Glutamatergic neuron (in vitro differentiated cells): ENCODE results near the gene UNC13B. TPM values are rescaled to one million over a fixed set of nuclear protein-coding genes. Genes with fewer than 3 reads are reported as not detected.

Experiments used
- DNase-seq: peaks from one replicate; pipeline ENCODE4 v3.0.0; 2022
- H3K27ac Mint-ChIP-seq: one replicate; pipeline ENCODE4 v1.8.0; 2020; ENCODE audit warnings: mild to moderate bottlenecking, mixed read lengths, inconsistent platforms; ENCODE audit not compliant: unreplicated experiment
- H3K27me3 Mint-ChIP-seq: one replicate; pipeline ENCODE4 v1.8.0; 2020; ENCODE audit warnings: mild to moderate bottlenecking, moderate library complexity, mixed read lengths, inconsistent platforms; ENCODE audit not compliant: unreplicated experiment
- H3K36me3 Mint-ChIP-seq: one replicate; pipeline ENCODE4 v1.8.0; 2020; ENCODE audit warnings: mild to moderate bottlenecking, mixed read lengths, inconsistent platforms; ENCODE audit not compliant: unreplicated experiment
- H3K4me1 Mint-ChIP-seq: one replicate; pipeline ENCODE4 v1.8.0; 2020; ENCODE audit warnings: mild to moderate bottlenecking, low read depth, mixed read lengths, inconsistent platforms; ENCODE audit not compliant: unreplicated experiment
- H3K4me3 Mint-ChIP-seq: one replicate; pipeline ENCODE4 v1.8.0; 2020; ENCODE audit warnings: mild to moderate bottlenecking, mixed read lengths, inconsistent platforms; ENCODE audit not compliant: unreplicated experiment
- H3K9me3 Mint-ChIP-seq: one replicate; pipeline ENCODE4 v1.8.0; 2020; ENCODE audit warnings: mild to moderate bottlenecking, moderate library complexity, mixed read lengths, inconsistent platforms; ENCODE audit not compliant: unreplicated experiment
- total RNA-seq: library from RNA; stranded (reverse); fragmentation: NEBNext Ultra II Directional; extraction: Animal tissue kit (Norgen Biotek cat#: 25700); gene quantifications from one replicate; pipeline ENCODE4 v1.2.1, GENCODE V29; 2021; ENCODE audit not compliant: unreplicated experiment
- TF ChIP-seq, protein P1 (sequence below): fragments of 200-600 bp; sonication (generic); IDR thresholded peaks from one replicate; pipeline ENCODE4 v1.5.0; 2021; ENCODE audit not compliant: partially characterized antibody, unreplicated experiment

Gene UNC13B
- total RNA-seq, 1 donor from 2014 or later, result 90.7 TPM

- H3K4me3 Mint-ChIP-seq, result no peak overlapping the region
- peaks cover 9% of the 10 kb centered on the region for H3K27me3 Mint-ChIP-seq
- no peak overlapping the region for H3K27ac Mint-ChIP-seq
- no peaks in the 10 kb centered on the region for H3K4me1 Mint-ChIP-seq
- DNase-seq, result no peak
- peaks cover 2% of the 10 kb centered on the region for H3K9me3 Mint-ChIP-seq
- TF ChIP-seq, protein P1, sequence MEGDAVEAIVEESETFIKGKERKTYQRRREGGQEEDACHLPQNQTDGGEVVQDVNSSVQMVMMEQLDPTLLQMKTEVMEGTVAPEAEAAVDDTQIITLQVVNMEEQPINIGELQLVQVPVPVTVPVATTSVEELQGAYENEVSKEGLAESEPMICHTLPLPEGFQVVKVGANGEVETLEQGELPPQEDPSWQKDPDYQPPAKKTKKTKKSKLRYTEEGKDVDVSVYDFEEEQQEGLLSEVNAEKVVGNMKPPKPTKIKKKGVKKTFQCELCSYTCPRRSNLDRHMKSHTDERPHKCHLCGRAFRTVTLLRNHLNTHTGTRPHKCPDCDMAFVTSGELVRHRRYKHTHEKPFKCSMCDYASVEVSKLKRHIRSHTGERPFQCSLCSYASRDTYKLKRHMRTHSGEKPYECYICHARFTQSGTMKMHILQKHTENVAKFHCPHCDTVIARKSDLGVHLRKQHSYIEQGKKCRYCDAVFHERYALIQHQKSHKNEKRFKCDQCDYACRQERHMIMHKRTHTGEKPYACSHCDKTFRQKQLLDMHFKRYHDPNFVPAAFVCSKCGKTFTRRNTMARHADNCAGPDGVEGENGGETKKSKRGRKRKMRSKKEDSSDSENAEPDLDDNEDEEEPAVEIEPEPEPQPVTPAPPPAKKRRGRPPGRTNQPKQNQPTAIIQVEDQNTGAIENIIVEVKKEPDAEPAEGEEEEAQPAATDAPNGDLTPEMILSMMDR, result no peak
- peaks cover 26% of the 10 kb centered on the region for H3K36me3 Mint-ChIP-seq
These were observed 233.4 kb downstream of the UNC13B start for GRCh38 chr9:35395076-35395705.

- peaks cover 9% of the 10 kb centered on the region for H3K27me3 Mint-ChIP-seq
- peaks cover 28% of the 10 kb centered on the region for H3K36me3 Mint-ChIP-seq
- no peak overlapping the region for H3K27ac Mint-ChIP-seq
- no peak for DNase-seq
- no peak overlapping the region for H3K4me3 Mint-ChIP-seq
- TF ChIP-seq, protein P1, result no peak
- no peaks in the 10 kb centered on the region for H3K9me3 Mint-ChIP-seq
- peaks cover 4% of the 10 kb centered on the region for H3K4me1 Mint-ChIP-seq
These were observed 233.9 kb downstream of the UNC13B start for GRCh38 chr9:35395706-35396101.

DNA sequence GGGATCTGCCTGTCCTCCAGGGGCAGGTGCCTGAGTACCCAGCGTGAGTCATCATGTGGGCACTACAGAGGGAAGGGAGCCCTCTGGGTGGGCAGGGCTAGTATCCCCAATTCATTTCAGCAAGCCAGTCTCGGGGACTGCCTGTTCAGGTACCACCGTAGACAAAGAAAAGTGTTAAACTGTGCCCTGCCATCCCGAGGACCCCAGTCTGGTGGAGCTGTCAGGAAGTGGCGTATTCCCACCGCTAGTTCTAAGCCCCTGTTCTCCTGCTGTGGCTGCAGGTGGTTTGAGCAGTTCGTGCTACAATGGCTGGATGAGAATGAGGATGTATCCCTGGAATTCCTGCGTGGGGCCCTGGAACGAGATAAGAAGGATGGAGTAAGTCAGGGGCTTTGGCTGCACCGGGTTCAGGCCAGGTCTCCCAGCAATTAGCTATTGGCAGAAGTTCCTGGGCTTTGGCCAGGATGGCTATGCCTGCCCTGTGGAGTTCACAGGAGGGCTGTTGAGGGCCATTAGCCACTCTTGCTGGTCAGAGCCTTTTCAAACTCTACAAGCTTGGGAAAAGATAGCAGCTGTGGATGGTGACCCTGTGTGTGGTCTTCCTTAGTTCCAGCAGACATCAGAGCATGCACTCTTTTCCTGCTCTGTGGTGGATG is 234.9 kb downstream of the UNC13B start:
- H3K9me3 Mint-ChIP-seq, result no peaks in the 10 kb centered on the region
- peaks cover 9% of the 10 kb centered on the region for H3K27me3 Mint-ChIP-seq
- TF ChIP-seq, protein P1, result no peak
- H3K36me3 Mint-ChIP-seq, result peaks cover 28% of the 10 kb centered on the region
- H3K27ac Mint-ChIP-seq, result no peak overlapping the region
- no peak for DNase-seq
- no peak overlapping the region for H3K4me3 Mint-ChIP-seq
- peaks cover 5% of the 10 kb centered on the region for H3K4me1 Mint-ChIP-seq

GRCh38 chr9:35397216-35397698 is 235.4 kb downstream of the UNC13B start:
- Mint-ChIP-seq H3K4me1 (peaks cover 7% of the 10 kb centered on the region), H3K36me3 (peaks cover 28% of the 10 kb centered on the region), H3K9me3 (no peaks in the 10 kb centered on the region), H3K27ac (no peak overlapping the region), H3K27me3 (peaks cover 9% of the 10 kb centered on the region), H3K4me3 (no peak overlapping the region)
- TF ChIP-seq, protein P1, result no peak
- DNase-seq, result no peak

GRCh38 chr9:35397923-35398322 is 236.1 kb downstream of the UNC13B start:
- Mint-ChIP-seq H3K36me3 (peaks cover 28% of the 10 kb centered on the region), H3K27me3 (peaks cover 9% of the 10 kb centered on the region), H3K9me3 (no peaks in the 10 kb centered on the region), H3K27ac (no peak overlapping the region), H3K4me3 (no peak overlapping the region), H3K4me1 (peaks cover 7% of the 10 kb centered on the region)
- TF ChIP-seq, protein P1, result no peak
- DNase-seq, result no peak
